ENCODE measurements around the gene TREM2. TPM values are rescaled to one million over a fixed set of nuclear protein-coding genes. Genes with fewer than 3 reads are reported as not detected.
"Not testable (repeated sequence)": the region's sequence is repeated elsewhere in the genome, so short reads cannot be mapped to it uniquely, and the experiment has no call there.

Gene TREM2
- total RNA-seq, 2 donors from 2014 or later, result not detected

DNA sequence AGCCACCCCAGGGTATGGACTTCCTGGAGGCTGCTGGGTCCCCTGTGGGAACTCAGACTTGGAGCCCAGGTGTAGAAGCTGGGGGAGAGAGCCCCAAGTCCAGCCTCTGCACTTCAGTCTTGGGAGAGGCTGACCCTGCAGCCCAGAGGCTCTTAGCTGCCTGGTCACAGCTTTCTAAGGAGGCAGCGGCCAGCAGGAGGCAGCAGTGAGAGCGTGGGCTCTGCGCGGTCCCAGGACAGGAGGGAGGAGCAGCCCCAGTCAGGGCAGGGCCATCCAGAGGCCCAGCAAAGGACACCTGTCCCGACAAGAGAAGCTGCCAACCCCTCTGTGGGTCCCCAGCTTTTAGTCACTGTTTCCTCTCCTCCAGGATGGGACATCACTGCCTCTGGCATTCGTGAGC, 28.7 kb upstream of the TREM2 start:
- Histone ChIP-seq H3K27me3 (ENCODE audit: control insufficient read depth, insufficient read depth, low read length, poor library complexity, severe bottlenecking) (peaks cover 14% of the 10 kb centered on the region), H3K4me1 (ENCODE audit: control insufficient read depth, insufficient read depth, low read length) (peaks cover 3% of the 10 kb centered on the region), H3K27ac (ENCODE audit: low read depth, low read length) (no peak overlapping the region), H3K4me3 (ENCODE audit: low read length) (no peak overlapping the region), H3K36me3 (ENCODE audit: control insufficient read depth, insufficient read depth, low read length) (no peaks in the 10 kb centered on the region), H3K9me3 (ENCODE audit: control insufficient read depth, low read length) (peaks cover 17% of the 10 kb centered on the region), H3K9ac (ENCODE audit: extremely low read depth, low read length, poor library complexity, severe bottlenecking) (no peak overlapping the region)
- Mint-ChIP-seq H3K4me3 (no peak overlapping the region), H3K4me1 (peaks cover 11% of the 10 kb centered on the region), H3K27ac (no peak overlapping the region), H3K9me3 (peaks cover 15% of the 10 kb centered on the region), H3K36me3 (ENCODE audit: low read depth) (no peaks in the 10 kb centered on the region), H3K27me3 (ENCODE audit: insufficient read depth) (peaks cover 27% of the 10 kb centered on the region)
- DNase-seq, result peak; percentile 92
- 32 to 39% methylated on average over 3 to 6 of the region's 6 CpGs for WGBS, 2 experiments (ENCODE audit: insufficient coverage in 1 of 2, insufficient read length in 1 of 2)
- TF ChIP-seq, protein P1, sequence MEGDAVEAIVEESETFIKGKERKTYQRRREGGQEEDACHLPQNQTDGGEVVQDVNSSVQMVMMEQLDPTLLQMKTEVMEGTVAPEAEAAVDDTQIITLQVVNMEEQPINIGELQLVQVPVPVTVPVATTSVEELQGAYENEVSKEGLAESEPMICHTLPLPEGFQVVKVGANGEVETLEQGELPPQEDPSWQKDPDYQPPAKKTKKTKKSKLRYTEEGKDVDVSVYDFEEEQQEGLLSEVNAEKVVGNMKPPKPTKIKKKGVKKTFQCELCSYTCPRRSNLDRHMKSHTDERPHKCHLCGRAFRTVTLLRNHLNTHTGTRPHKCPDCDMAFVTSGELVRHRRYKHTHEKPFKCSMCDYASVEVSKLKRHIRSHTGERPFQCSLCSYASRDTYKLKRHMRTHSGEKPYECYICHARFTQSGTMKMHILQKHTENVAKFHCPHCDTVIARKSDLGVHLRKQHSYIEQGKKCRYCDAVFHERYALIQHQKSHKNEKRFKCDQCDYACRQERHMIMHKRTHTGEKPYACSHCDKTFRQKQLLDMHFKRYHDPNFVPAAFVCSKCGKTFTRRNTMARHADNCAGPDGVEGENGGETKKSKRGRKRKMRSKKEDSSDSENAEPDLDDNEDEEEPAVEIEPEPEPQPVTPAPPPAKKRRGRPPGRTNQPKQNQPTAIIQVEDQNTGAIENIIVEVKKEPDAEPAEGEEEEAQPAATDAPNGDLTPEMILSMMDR (conservative IDR thresholded peaks at IDR 0.05), result peak; percentile 88

DNA sequence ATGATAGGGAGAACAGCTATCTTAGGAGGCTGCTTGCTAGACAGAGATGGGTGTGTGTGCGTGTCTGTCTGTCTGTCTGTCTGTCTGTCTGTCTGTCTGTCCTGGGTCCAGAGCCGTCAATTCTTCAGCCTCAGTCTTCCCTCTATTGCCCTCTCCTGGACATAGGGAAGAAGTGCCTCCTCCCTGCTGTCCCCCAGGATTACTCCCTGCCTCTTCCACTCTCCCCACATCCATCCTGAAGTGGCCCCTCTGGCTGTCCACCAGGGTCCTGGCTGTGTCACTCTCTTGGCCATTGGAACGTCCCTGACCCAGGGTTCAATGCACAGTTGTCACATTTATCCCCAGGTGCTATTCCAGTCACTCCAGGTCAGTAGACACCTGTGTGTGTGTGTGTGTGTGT, 27.9 kb upstream of the TREM2 start:
- Histone ChIP-seq H3K27ac (ENCODE audit: low read depth, low read length) (no peak overlapping the region), H3K4me3 (ENCODE audit: low read length) (peak overlapping the region; percentile 8), H3K36me3 (ENCODE audit: control insufficient read depth, insufficient read depth, low read length) (no peaks in the 10 kb centered on the region), H3K9me3 (ENCODE audit: control insufficient read depth, low read length) (peaks cover 17% of the 10 kb centered on the region), H3K9ac (ENCODE audit: extremely low read depth, low read length, poor library complexity, severe bottlenecking) (no peak overlapping the region), H3K4me1 (ENCODE audit: control insufficient read depth, insufficient read depth, low read length) (peaks cover 3% of the 10 kb centered on the region), H3K27me3 (ENCODE audit: control insufficient read depth, insufficient read depth, low read length, poor library complexity, severe bottlenecking) (peaks cover 7% of the 10 kb centered on the region)
- Mint-ChIP-seq H3K27ac (no peak overlapping the region), H3K4me3 (no peak overlapping the region), H3K4me1 (peaks cover 11% of the 10 kb centered on the region), H3K36me3 (ENCODE audit: low read depth) (no peaks in the 10 kb centered on the region), H3K27me3 (ENCODE audit: insufficient read depth) (peaks cover 22% of the 10 kb centered on the region), H3K9me3 (peaks cover 15% of the 10 kb centered on the region)
- TF ChIP-seq, protein P1 (conservative IDR thresholded peaks at IDR 0.05), result no peak
- WGBS, 2 experiments (ENCODE audit: insufficient coverage in 1 of 2, insufficient read length in 1 of 2), result 92% methylated on average over 3 of the region's 3 CpGs; no CpG with 5 or more reads in 1 of the 2 experiments
- no peak for DNase-seq

DNA sequence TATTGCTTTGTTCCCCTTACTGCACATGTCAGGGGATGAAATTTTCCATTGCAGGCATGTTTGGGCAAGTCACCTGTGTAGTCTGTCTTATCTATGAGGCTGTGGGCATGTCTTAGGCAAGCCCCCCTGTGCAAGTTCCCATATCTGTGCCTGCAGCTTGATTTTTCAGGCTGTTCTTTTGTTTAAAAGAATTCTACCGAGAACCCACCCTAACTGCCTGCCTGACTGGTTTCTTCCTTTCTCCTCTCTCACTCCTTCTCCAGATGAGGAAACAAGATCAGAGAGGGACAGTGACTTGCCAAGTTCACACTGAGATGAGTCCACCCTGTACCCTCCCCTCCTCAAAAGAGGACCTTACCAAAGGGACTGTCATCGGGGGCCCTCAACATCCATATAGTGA, 27.1 kb upstream of the TREM2 start:
- Mint-ChIP-seq H3K36me3 (ENCODE audit: low read depth) (no peaks in the 10 kb centered on the region), H3K4me1 (peaks cover 11% of the 10 kb centered on the region), H3K27ac (no peak overlapping the region), H3K4me3 (no peak overlapping the region), H3K27me3 (ENCODE audit: insufficient read depth) (peaks cover 15% of the 10 kb centered on the region), H3K9me3 (peaks cover 15% of the 10 kb centered on the region)
- Histone ChIP-seq H3K27ac (ENCODE audit: low read depth, low read length) (no peak overlapping the region), H3K4me1 (ENCODE audit: control insufficient read depth, insufficient read depth, low read length) (peaks cover 3% of the 10 kb centered on the region), H3K4me3 (ENCODE audit: low read length) (peak overlapping the region; percentile 56), H3K9me3 (ENCODE audit: control insufficient read depth, low read length) (peaks cover 17% of the 10 kb centered on the region), H3K9ac (ENCODE audit: extremely low read depth, low read length, poor library complexity, severe bottlenecking) (no peak overlapping the region), H3K27me3 (ENCODE audit: control insufficient read depth, insufficient read depth, low read length, poor library complexity, severe bottlenecking) (no peaks in the 10 kb centered on the region), H3K36me3 (ENCODE audit: control insufficient read depth, insufficient read depth, low read length) (no peaks in the 10 kb centered on the region)
- no peak for DNase-seq
- TF ChIP-seq, protein P1 (conservative IDR thresholded peaks at IDR 0.05), result no peak
- 93 to 100% methylated on average over 1 to 2 of the region's 2 CpGs for WGBS, 2 experiments (ENCODE audit: insufficient coverage in 1 of 2, insufficient read length in 1 of 2)

DNA sequence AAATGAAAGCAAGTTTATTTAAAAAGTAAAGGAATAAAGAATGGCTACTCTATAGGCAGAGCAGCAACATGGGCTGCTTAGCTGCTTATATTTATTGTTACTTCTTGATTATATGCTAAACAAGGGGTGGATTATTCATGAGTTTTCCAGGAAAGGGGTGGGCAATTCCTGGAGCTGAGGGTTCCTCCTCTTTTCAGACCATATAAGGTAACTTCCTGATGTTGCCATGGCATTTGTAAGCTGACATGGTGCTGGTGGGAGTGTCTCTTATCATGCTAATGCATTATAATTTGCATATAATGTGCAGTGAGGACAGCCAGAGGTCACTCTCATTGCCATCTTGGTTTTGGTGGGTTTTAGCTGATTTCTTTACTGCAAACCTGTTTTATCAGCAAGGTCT, 26.1 kb upstream of the TREM2 start:
- not testable (repeated sequence) for H3K27ac ChIP-seq (ENCODE audit: low read depth, low read length); DNase-seq; H3K27me3 ChIP-seq (ENCODE audit: control insufficient read depth, insufficient read depth, low read length, poor library complexity, severe bottlenecking); H3K9ac ChIP-seq (ENCODE audit: extremely low read depth, low read length, poor library complexity, severe bottlenecking); H3K36me3 Mint-ChIP-seq (ENCODE audit: low read depth); H3K27me3 Mint-ChIP-seq (ENCODE audit: insufficient read depth); H3K4me3 Mint-ChIP-seq; H3K36me3 ChIP-seq (ENCODE audit: control insufficient read depth, insufficient read depth, low read length); H3K4me1 ChIP-seq (ENCODE audit: control insufficient read depth, insufficient read depth, low read length); H3K27ac Mint-ChIP-seq
- peaks cover 15% of the 10 kb centered on the region for H3K9me3 Mint-ChIP-seq
- peaks cover 11% of the 10 kb centered on the region for H3K4me1 Mint-ChIP-seq
- H3K9me3 ChIP-seq (ENCODE audit: control insufficient read depth, low read length), result peaks cover 17% of the 10 kb centered on the region
- H3K4me3 ChIP-seq (ENCODE audit: low read length), result peak overlapping the region; percentile 56

Data from endodermal cell (in vitro differentiated cells).